WTC11 (cell line): ENCODE measurements around the gene SMIM22.

Source experiments
- ATF2 ChIP-seq: sonication (generic); formaldehyde crosslinking; IDR thresholded peaks from 2 replicates; pipeline ENCODE4 v1.8.1; 2022; ENCODE audit warnings: low read depth, missing genetic modification reagents, borderline replicate concordance
- FOXK1 ChIP-seq: sonication (generic); formaldehyde crosslinking; IDR thresholded peaks from 2 replicates; pipeline ENCODE4 v1.8.0; 2022; ENCODE audit warnings: mild to moderate bottlenecking, moderate library complexity, missing genetic modification reagents
- HMGXB4 ChIP-seq: sonication (generic); formaldehyde crosslinking; IDR thresholded peaks from 2 replicates; pipeline ENCODE4 v1.8.1; 2023; ENCODE audit warnings: mild to moderate bottlenecking, moderate library complexity, missing genetic modification reagents
- SP1 ChIP-seq: sonication (generic); formaldehyde crosslinking; conservative IDR thresholded peaks from 2 replicates; pipeline ENCODE4 v1.8.1; 2022; ENCODE audit warnings: missing genetic modification reagents
- TCF7 ChIP-seq: sonication (generic); formaldehyde crosslinking; IDR thresholded peaks from 2 replicates; pipeline ENCODE4 v1.8.0; 2022; ENCODE audit warnings: mild to moderate bottlenecking, low read depth, missing genetic modification reagents, moderate library complexity
- ZMAT4 ChIP-seq: fragments of 250-450 bp; sonication (Bioruptor Pico); IDR thresholded peaks from 2 replicates; pipeline ENCODE4 v1.9.0; 2021; ENCODE audit warnings: mild to moderate bottlenecking
- TF ChIP-seq, protein P1 (sequence below): fragments of 200-600 bp; IDR thresholded peaks from 2 replicates; pipeline ENCODE4 v1.8.0; 2022; ENCODE audit warnings: antibody characterized with exemption

DNA sequence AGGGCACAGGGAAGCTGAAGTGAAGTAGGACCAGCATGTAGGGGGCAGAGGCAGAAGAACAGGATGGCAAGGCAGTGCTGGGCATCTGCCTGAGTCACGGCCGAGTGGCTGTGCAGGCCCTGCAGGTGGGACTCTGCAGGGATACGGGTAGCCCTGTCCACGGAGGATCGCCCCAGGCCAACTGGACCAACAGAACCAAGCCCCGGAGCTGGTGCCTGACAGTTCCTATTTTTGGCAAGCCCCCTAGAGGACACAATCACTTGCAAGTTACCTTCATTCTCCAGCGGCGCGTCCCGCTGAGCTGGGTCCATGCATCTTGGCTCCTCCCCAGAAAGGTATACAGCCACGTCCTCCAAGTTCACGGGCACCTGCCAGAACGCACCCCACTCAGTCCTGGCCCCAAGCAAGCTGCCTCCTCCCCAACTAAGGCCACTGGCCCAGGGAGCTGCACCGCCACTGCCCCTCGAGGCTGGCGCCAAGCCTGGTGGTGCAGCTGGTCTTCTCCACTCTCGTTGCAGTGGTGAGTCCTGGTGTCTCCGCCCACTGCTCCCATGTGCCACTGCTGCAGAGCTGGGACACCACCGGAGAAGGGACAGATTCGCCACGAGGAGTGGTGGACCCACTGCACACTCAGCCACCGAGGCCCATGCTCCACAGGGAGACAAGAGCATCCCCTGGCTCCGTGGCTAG lies 34.8 kb upstream of the SMIM22 start:
- TF ChIP-seq, protein P1, sequence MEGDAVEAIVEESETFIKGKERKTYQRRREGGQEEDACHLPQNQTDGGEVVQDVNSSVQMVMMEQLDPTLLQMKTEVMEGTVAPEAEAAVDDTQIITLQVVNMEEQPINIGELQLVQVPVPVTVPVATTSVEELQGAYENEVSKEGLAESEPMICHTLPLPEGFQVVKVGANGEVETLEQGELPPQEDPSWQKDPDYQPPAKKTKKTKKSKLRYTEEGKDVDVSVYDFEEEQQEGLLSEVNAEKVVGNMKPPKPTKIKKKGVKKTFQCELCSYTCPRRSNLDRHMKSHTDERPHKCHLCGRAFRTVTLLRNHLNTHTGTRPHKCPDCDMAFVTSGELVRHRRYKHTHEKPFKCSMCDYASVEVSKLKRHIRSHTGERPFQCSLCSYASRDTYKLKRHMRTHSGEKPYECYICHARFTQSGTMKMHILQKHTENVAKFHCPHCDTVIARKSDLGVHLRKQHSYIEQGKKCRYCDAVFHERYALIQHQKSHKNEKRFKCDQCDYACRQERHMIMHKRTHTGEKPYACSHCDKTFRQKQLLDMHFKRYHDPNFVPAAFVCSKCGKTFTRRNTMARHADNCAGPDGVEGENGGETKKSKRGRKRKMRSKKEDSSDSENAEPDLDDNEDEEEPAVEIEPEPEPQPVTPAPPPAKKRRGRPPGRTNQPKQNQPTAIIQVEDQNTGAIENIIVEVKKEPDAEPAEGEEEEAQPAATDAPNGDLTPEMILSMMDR: no peak
- TF ChIP-seq TCF7: no peak
- no peak for TF ChIP-seq SP1 (CRISPR knock-in tag)
- TF ChIP-seq HMGXB4 (CRISPR knock-in tag): no peak
- TF ChIP-seq ATF2: no peak
- no peak for TF ChIP-seq ZMAT4 (CRISPR knock-in tag)
- no peak for TF ChIP-seq FOXK1 (CRISPR knock-in tag)
